ENCODE results near the gene PRRT1.

PRRT1 gene

GRCh38 chr6:32177183-32177787, 25.5 kb upstream of the PRRT1 start:
- TF ChIP-seq TAF1 (IDR thresholded peaks at IDR 0.05; ENCODE audit: borderline replicate concordance, insufficient read depth, low read length) (0 out of 2 replicates have a peak, but pooled peaks have one; percentile 39), POLR2AphosphoS5 (IDR thresholded peaks at IDR 0.05; ENCODE audit: low read depth, low read length) (0 out of 2 replicates have a peak, but pooled peaks have one; percentile 15), SIN3A (IDR thresholded peaks at IDR 0.05; ENCODE audit: borderline replicate concordance, insufficient read depth, low read length) (no peak), FOXP2 (optimal IDR thresholded peaks at IDR 0.05; ENCODE audit: borderline replicate concordance, extremely low read depth, extremely low read length, insufficient read depth) (no peak), REST (IDR thresholded peaks at IDR 0.05; ENCODE audit: insufficient read depth in 1 of 2, low read depth in 2 of 2, low read length in 2 of 2) (no peak)

- no peak for TF ChIP-seq SIN3A (IDR thresholded peaks at IDR 0.05; ENCODE audit: borderline replicate concordance, insufficient read depth, low read length)
- no peak for TF ChIP-seq FOXP2 (optimal IDR thresholded peaks at IDR 0.05; ENCODE audit: borderline replicate concordance, extremely low read depth, extremely low read length, insufficient read depth)
- TF ChIP-seq POLR2AphosphoS5 (IDR thresholded peaks at IDR 0.05; ENCODE audit: low read depth, low read length), result no peak
Observed at GRCh38 chr6:32176476-32177182, 24.9 kb upstream of the PRRT1 start.

- TF ChIP-seq FOXP2 (optimal IDR thresholded peaks at IDR 0.05; ENCODE audit: borderline replicate concordance, extremely low read depth, extremely low read length, insufficient read depth) (no peak), TAF1 (IDR thresholded peaks at IDR 0.05; ENCODE audit: borderline replicate concordance, insufficient read depth, low read length) (peak; percentile 66), REST (IDR thresholded peaks at IDR 0.05; ENCODE audit: insufficient read depth in 1 of 2, low read depth in 2 of 2, low read length in 2 of 2) (no peak), SIN3A (IDR thresholded peaks at IDR 0.05; ENCODE audit: borderline replicate concordance, insufficient read depth, low read length) (no peak), POLR2AphosphoS5 (IDR thresholded peaks at IDR 0.05; ENCODE audit: low read depth, low read length) (peak; percentile 86)
Observed at GRCh38 chr6:32175711-32176475, 24.2 kb upstream of the PRRT1 start, which contains the start of gene AGPAT1. AGPAT1 (minus strand) TSS chr6:32176084; CDS start chr6:32171496, 4,588 bp downstream.

- TF ChIP-seq POLR2AphosphoS5 (IDR thresholded peaks at IDR 0.05; ENCODE audit: low read depth, low read length), result no peak; the same call in 1 of the 2 replicates
- no peak for TF ChIP-seq TAF1 (IDR thresholded peaks at IDR 0.05; ENCODE audit: borderline replicate concordance, insufficient read depth, low read length)
- no peak for TF ChIP-seq REST (IDR thresholded peaks at IDR 0.05; ENCODE audit: insufficient read depth in 1 of 2, low read depth in 2 of 2, low read length in 2 of 2)
- no peak for TF ChIP-seq FOXP2 (optimal IDR thresholded peaks at IDR 0.05; ENCODE audit: borderline replicate concordance, extremely low read depth, extremely low read length, insufficient read depth)
- no peak for TF ChIP-seq SIN3A (IDR thresholded peaks at IDR 0.05; ENCODE audit: borderline replicate concordance, insufficient read depth, low read length)
Observed at GRCh38 chr6:32175322-32175710, 23.6 kb upstream of the PRRT1 start.

- no peak for TF ChIP-seq POLR2AphosphoS5 (IDR thresholded peaks at IDR 0.05; ENCODE audit: low read depth, low read length)
- no peak for TF ChIP-seq SIN3A (IDR thresholded peaks at IDR 0.05; ENCODE audit: borderline replicate concordance, insufficient read depth, low read length)
- TF ChIP-seq FOXP2 (optimal IDR thresholded peaks at IDR 0.05; ENCODE audit: borderline replicate concordance, extremely low read depth, extremely low read length, insufficient read depth), result no peak
- no peak for TF ChIP-seq TAF1 (IDR thresholded peaks at IDR 0.05; ENCODE audit: borderline replicate concordance, insufficient read depth, low read length)
- TF ChIP-seq REST (IDR thresholded peaks at IDR 0.05; ENCODE audit: insufficient read depth in 1 of 2, low read depth in 2 of 2, low read length in 2 of 2), result no peak
Observed at GRCh38 chr6:32174416-32174815, 22.7 kb upstream of the PRRT1 start.
